Measurements from ENCODE around the gene PCGF2. TPM values are rescaled to one million over a fixed set of nuclear protein-coding genes. Genes with fewer than 3 reads are reported as not detected.
"Not testable (repeated sequence)": the region's sequence is repeated elsewhere in the genome, so short reads cannot be mapped to it uniquely, and the experiment has no call there.

Gene PCGF2
- total and polyA plus RNA-seq, 5 donors, result 28.2 to 48.4 (median 34.3) TPM

GRCh38 chr17:38728290-38728831 lies 19.8 kb downstream of the PCGF2 start:
- H3K27ac ChIP-seq (ENCODE audit: low read length), result no peak overlapping the region

GRCh38 chr17:38727736-38728135 lies 20.4 kb downstream of the PCGF2 start:
- DNase-seq (no peak), ATAC-seq (no peak)
- intact Hi-C loops (cut with DNase I), result no loop called here
- Histone ChIP-seq H3K27me3 (ENCODE audit: control insufficient read depth, insufficient read depth) (no peaks in the 10 kb centered on the region), H3K4me3 (ENCODE audit: low read length) (no peak overlapping the region), H3K27ac (ENCODE audit: low read length) (no peak overlapping the region), H3K4me1 (ENCODE audit: control insufficient read depth, insufficient read depth, low read length) (peaks cover 2% of the 10 kb centered on the region), H3K9me3 (ENCODE audit: control insufficient read depth, low read length) (no peaks in the 10 kb centered on the region)
- WGBS, result 91% methylated on average over 5 of the region's 5 CpGs

More at GRCh38 chr17:38728290-38728831, 19.8 kb downstream of the PCGF2 start:
- H3K4me1 ChIP-seq (ENCODE audit: control insufficient read depth, insufficient read depth, low read length), result peaks cover 2% of the 10 kb centered on the region
- no peak for ATAC-seq
- intact Hi-C loops (cut with DNase I), result no loop called here
- peak in 1 of 3 donors; percentile 69 for DNase-seq
- no peak overlapping the region for H3K4me3 ChIP-seq (ENCODE audit: low read length)
- no peaks in the 10 kb centered on the region for H3K27me3 ChIP-seq (ENCODE audit: control insufficient read depth, insufficient read depth)
- 68% methylated on average over 8 of the region's 8 CpGs for WGBS
- H3K9me3 ChIP-seq (ENCODE audit: control insufficient read depth, low read length), result no peaks in the 10 kb centered on the region

DNA sequence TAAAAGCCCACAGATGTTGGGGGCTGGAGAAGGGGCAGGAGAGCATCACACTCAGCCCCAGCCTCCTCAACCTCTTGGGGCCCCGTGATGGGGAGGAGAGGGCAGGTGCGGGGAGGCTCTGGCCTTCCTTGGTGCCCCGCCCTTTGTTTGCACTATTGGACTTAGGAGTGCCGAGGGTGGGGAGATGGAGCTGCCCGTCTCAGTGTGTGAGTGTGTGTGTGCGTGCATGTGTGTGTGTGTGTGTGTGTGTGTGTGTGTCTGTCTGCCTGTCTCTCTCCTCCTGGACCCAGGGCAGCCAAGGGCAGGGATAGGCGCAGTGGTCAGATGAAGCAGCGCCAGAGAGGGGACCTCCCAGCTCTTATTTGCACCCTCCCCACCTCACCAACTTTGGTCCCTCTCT lies 22.0 kb downstream of the PCGF2 start:
- H3K27me3 ChIP-seq (ENCODE audit: control insufficient read depth, insufficient read depth); H3K4me1 ChIP-seq (ENCODE audit: control insufficient read depth, insufficient read depth, low read length); intact Hi-C loops (cut with DNase I); H3K27ac ChIP-seq (ENCODE audit: low read length); H3K9me3 ChIP-seq (ENCODE audit: control insufficient read depth, low read length); ATAC-seq; H3K4me3 ChIP-seq (ENCODE audit: low read length): not testable (repeated sequence)
- peak in 1 of 3 donors; percentile 53 for DNase-seq
- WGBS, result 75% methylated on average over 8 of the region's 8 CpGs

GRCh38 chr17:38725066-38725465 lies 23.1 kb downstream of the PCGF2 start:
- ATAC-seq, result peak in 1 of 2 donors; percentile 4
- Histone ChIP-seq H3K27me3 (ENCODE audit: control insufficient read depth, insufficient read depth) (no peaks in the 10 kb centered on the region), H3K4me1 (ENCODE audit: control insufficient read depth, insufficient read depth, low read length) (no peaks in the 10 kb centered on the region), H3K27ac (ENCODE audit: low read length) (no peak overlapping the region), H3K4me3 (ENCODE audit: low read length) (no peak overlapping the region), H3K9me3 (ENCODE audit: control insufficient read depth, low read length) (no peaks in the 10 kb centered on the region)
- DNase-seq, result no peak
- intact Hi-C loops (cut with DNase I), result no loop called here
- WGBS, result 61% methylated on average over 10 of the region's 10 CpGs

DNA sequence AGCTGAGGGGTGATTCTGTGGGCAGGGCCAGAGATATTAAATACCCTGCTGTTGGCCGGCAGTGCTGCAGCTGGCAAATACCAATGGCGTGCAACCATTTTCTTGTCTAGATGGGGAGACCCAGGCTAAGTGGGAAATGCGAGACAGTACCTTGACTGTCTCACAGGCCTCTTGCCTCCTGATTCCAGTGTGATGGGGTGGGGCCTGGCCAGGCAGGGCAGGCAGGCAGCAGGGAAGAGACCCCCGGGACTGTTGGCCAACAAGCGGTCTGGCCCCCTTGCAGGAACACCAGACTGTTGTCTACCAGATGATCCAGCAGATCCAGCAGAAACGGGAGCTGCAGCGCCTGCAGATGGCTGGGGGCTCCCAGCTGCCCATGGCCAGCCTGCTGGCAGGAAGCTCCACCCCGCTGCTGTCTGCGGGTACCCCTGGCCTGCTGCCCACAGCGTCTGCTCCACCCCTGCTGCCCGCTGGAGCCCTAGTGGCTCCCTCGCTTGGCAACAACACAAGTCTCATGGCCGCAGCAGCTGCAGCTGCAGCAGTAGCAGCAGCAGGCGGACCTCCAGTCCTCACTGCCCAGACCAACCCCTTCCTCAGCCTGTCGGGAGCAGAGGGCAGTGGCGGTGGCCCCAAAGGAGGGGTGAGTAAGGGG lies 23.7 kb downstream of the PCGF2 start:
- H3K9me3 ChIP-seq (ENCODE audit: control insufficient read depth, low read length), result no peaks in the 10 kb centered on the region
- peak overlapping the region; percentile 8 for H3K27ac ChIP-seq (ENCODE audit: low read length)
- no peaks in the 10 kb centered on the region for H3K27me3 ChIP-seq (ENCODE audit: control insufficient read depth, insufficient read depth)
- H3K4me3 ChIP-seq (ENCODE audit: low read length), result no peak overlapping the region
- ATAC-seq (peak; percentile 12 to 46), DNase-seq (peak; percentile 63 to 92 (median 86))
- intact Hi-C loops (cut with DNase I), result no loop called here
- WGBS, result 50% methylated on average over 16 of the region's 16 CpGs
- no peaks in the 10 kb centered on the region for H3K4me1 ChIP-seq (ENCODE audit: control insufficient read depth, insufficient read depth, low read length)

DNA sequence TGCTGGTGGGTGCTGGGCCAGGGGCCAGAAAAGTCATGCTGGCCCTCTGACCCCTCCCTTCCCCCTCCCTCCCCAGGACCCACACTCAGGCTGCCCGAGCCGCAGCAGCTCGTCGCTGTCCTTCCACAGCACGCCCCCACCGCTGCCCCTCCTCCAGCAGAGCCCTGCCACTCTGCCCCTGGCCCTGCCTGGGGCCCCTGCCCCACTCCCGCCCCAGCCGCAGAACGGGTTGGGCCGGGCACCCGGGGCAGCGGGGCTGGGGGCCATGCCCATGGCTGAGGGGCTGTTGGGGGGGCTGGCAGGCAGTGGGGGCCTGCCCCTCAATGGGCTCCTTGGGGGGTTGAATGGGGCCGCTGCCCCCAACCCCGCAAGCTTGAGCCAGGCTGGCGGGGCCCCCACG lies 26.3 kb downstream of the PCGF2 start:
- H3K27ac ChIP-seq (ENCODE audit: low read length), result no peak overlapping the region

GRCh38 chr17:38720941-38721340 lies 27.2 kb downstream of the PCGF2 start:
- no peak overlapping the region for H3K27ac ChIP-seq (ENCODE audit: low read length)
- intact Hi-C loops (cut with DNase I), result no loop called here

More for the DNA sequence above, 26.3 kb downstream of the PCGF2 start:
- H3K9me3 ChIP-seq (ENCODE audit: control insufficient read depth, low read length), result no peaks in the 10 kb centered on the region
- no peak for ATAC-seq
- H3K4me1 ChIP-seq (ENCODE audit: control insufficient read depth, insufficient read depth, low read length), result no peaks in the 10 kb centered on the region
- no peaks in the 10 kb centered on the region for H3K27me3 ChIP-seq (ENCODE audit: control insufficient read depth, insufficient read depth)
- DNase-seq, result no peak
- intact Hi-C loops (cut with DNase I), result no loop called here
- WGBS, result 92% methylated on average over 16 of the region's 16 CpGs
- no peak overlapping the region for H3K4me3 ChIP-seq (ENCODE audit: low read length)

DNA sequence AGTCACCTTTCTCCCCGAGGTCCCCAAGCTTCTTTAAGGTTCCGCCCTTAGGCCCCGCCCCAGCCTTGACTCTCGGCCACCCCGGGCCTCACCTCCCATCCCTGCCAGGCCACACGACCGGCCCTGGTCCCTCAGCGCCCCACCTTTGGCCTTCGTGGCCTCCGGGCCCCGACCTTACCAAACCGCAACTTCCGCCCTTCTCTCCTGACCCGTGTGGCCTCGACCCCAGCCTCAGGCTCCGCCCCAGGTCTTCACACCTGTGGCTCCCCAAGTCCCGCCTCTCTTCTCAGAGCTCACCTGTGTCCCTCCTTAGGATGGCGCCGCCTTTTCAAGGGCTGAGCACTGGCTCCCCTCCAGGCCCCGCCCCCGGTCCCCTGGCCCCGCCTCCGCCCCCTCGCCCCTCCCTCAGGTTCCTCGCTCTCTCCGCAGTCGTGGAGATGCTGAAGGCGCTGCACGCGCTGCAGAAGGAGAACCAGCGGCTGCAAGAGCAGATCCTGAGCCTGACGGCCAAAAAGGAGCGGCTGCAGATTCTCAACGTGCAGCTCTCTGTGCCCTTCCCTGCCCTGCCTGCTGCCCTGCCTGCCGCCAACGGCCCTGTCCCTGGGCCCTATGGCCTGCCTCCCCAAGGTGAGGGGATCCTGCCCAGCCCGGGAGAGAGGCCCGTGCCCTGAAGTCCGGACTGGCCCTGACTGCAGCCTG lies 28.0 kb downstream of the PCGF2 start:
- intact Hi-C loops (cut with DNase I), result no loop called here
- peak in 1 of 2 donors; percentile 3 for ATAC-seq
- H3K27ac ChIP-seq (ENCODE audit: low read length), result no peak overlapping the region
- no peak overlapping the region for H3K4me3 ChIP-seq (ENCODE audit: low read length)
- no peaks in the 10 kb centered on the region for H3K27me3 ChIP-seq (ENCODE audit: control insufficient read depth, insufficient read depth)
- 72% methylated on average over 39 of the region's 39 CpGs for WGBS
- no peaks in the 10 kb centered on the region for H3K4me1 ChIP-seq (ENCODE audit: control insufficient read depth, insufficient read depth, low read length)
- H3K9me3 ChIP-seq (ENCODE audit: control insufficient read depth, low read length), result no peaks in the 10 kb centered on the region
- DNase-seq, result no peak

More at GRCh38 chr17:38720941-38721340, 27.2 kb downstream of the PCGF2 start:
- WGBS, result 86% methylated on average over 6 of the region's 6 CpGs
- H3K4me1 ChIP-seq (ENCODE audit: control insufficient read depth, insufficient read depth, low read length), result no peaks in the 10 kb centered on the region
- H3K4me3 ChIP-seq (ENCODE audit: low read length), result no peak overlapping the region
- DNase-seq, result no peak
- ATAC-seq, result no peak
- no peaks in the 10 kb centered on the region for H3K9me3 ChIP-seq (ENCODE audit: control insufficient read depth, low read length)
- H3K27me3 ChIP-seq (ENCODE audit: control insufficient read depth, insufficient read depth), result no peaks in the 10 kb centered on the region

DNA sequence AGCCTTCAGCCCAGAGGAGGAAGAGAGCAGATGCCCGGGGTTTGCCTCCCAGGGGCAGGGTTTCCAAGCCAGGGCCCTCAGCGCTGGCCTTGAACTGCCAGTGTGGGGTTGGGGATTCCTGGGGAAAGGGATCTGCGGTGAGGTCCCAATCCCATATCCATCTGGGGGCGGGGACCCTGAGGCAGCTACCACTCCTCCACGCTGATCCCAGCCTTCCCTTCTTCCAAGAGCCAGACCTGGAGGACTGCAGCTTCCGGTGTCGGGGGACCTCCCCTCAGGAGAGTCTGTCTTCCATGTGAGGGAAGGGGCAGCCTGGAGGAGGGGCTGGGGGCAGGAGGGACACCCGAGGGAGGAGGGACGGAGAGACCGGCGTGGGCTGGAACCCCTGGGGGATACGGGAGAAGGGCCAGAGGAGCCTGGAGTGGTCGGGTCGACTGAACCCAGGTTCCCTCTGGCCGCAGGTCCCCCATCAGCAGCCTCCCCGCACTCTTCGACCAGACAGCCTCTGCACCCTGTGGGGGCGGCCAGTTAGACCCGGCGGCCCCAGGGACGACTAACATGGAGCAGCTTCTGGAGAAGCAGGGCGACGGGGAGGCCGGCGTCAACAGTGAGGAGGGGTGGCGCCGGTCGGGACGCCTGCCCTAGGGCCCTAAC lies 28.7 kb downstream of the PCGF2 start:
- Histone ChIP-seq H3K4me3 (ENCODE audit: low read length) (no peak overlapping the region), H3K9me3 (ENCODE audit: control insufficient read depth, low read length) (no peaks in the 10 kb centered on the region), H3K4me1 (ENCODE audit: control insufficient read depth, insufficient read depth, low read length) (no peaks in the 10 kb centered on the region), H3K27me3 (ENCODE audit: control insufficient read depth, insufficient read depth) (no peaks in the 10 kb centered on the region), H3K27ac (ENCODE audit: low read length) (no peak overlapping the region)
- peak in 1 of 3 donors; percentile 13 for DNase-seq
- intact Hi-C loops (cut with DNase I), result no loop called here
- ATAC-seq, result peak in 1 of 2 donors; percentile 1
- WGBS, result 83% methylated on average over 29 of the region's 29 CpGs

- Histone ChIP-seq H3K4me1 (ENCODE audit: control insufficient read depth, insufficient read depth, low read length) (no peaks in the 10 kb centered on the region), H3K27me3 (ENCODE audit: control insufficient read depth, insufficient read depth) (no peaks in the 10 kb centered on the region), H3K9me3 (ENCODE audit: control insufficient read depth, low read length) (no peaks in the 10 kb centered on the region), H3K4me3 (ENCODE audit: low read length) (no peak overlapping the region), H3K27ac (ENCODE audit: low read length) (no peak overlapping the region)
- intact Hi-C loops (cut with DNase I), result no loop called here
- no peak for DNase-seq
- WGBS, result 82% methylated on average over 12 of the region's 12 CpGs
- no peak for ATAC-seq
These were observed 30.9 kb downstream of the PCGF2 start for GRCh38 chr17:38717139-38717745.

Data from right cardiac atrium (tissue), 5 donors.